ENCODE measurements around the gene TCL1B.

The TCL1B gene

DNA sequence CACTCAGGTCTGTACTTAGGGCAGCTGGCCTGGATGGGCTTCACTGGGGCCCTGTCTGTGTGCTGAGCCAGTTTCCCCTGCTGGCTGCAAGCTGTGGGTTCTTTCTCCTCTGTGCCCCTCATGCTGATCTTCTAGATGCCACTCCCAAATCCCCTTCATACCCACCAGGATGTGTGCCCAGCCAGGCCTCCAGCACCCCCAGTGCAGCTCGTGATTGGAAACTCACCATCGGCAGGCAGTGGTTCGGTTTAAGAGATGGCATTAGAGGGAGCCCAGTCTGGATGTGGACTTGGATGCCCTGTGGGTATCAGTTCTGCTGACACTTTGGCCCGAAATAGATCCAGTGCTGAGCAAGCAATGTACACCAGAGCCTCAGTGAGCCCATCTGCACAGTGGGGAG is 5.9 kb downstream of the TCL1B start:
- TF ChIP-seq EZH2phosphoT487 (conservative IDR thresholded peaks at IDR 0.05; ENCODE audit: low read length), result no peak
- TF ChIP-seq, protein P1, sequence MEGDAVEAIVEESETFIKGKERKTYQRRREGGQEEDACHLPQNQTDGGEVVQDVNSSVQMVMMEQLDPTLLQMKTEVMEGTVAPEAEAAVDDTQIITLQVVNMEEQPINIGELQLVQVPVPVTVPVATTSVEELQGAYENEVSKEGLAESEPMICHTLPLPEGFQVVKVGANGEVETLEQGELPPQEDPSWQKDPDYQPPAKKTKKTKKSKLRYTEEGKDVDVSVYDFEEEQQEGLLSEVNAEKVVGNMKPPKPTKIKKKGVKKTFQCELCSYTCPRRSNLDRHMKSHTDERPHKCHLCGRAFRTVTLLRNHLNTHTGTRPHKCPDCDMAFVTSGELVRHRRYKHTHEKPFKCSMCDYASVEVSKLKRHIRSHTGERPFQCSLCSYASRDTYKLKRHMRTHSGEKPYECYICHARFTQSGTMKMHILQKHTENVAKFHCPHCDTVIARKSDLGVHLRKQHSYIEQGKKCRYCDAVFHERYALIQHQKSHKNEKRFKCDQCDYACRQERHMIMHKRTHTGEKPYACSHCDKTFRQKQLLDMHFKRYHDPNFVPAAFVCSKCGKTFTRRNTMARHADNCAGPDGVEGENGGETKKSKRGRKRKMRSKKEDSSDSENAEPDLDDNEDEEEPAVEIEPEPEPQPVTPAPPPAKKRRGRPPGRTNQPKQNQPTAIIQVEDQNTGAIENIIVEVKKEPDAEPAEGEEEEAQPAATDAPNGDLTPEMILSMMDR (IDR thresholded peaks at IDR 0.05; ENCODE audit: insufficient read depth, low read length, poor library complexity, severe bottlenecking), result no peak
- H3K27me3 ChIP-seq (ENCODE audit: low read length), result no peaks in the 10 kb centered on the region
- H3K9me3 ChIP-seq (ENCODE audit: insufficient read depth, low read length), result no peaks in the 10 kb centered on the region
- no peaks in the 10 kb centered on the region for H3K9me2 ChIP-seq (replicated peaks; ENCODE audit: insufficient read depth, low read length)
- no peaks in the 10 kb centered on the region for H4K20me1 ChIP-seq (ENCODE audit: low read depth, low read length)
- no peak overlapping the region for H2AFZ ChIP-seq (ENCODE audit: low read depth, low read length, severe bottlenecking)
- no peak overlapping the region for H3K4me3 ChIP-seq (ENCODE audit: insufficient read depth, low read length, poor library complexity, severe bottlenecking)
- H3K79me2 ChIP-seq (ENCODE audit: insufficient read depth, low read length), result 0 out of 2 replicates have a peak, but pooled peaks cover 3% of the 10 kb centered on the region
- H3K27ac ChIP-seq (ENCODE audit: low read depth, low read length), result no peak overlapping the region
- H3K4me2 ChIP-seq (ENCODE audit: low read depth, low read length, poor library complexity, severe bottlenecking), result no peak overlapping the region
- H3K36me3 ChIP-seq (ENCODE audit: low read length), result no peaks in the 10 kb centered on the region
- H3F3A ChIP-seq (ENCODE audit: insufficient read depth), result peaks cover 17% of the 10 kb centered on the region
- no peak overlapping the region for H3K9ac ChIP-seq (ENCODE audit: low read length)

DNA sequence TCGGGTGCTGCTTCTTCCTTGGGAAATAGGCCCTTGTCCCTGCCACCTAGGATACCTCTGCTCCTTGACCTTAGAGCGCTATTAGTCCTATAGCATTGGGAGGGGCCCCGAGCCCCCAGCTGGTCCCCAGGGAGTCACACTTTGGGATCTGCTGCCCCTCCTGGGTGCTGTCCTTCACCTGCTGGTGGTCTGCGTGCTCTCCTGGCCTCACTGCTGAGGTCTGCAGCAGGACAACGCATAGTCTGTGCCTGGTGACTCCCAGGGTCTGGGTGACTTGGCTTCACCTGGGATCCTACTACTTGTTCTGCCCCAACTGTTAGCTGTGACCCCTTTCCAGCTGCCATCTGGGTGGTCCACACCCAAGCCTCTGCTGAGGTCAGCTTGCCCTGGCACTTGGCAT is 8.8 kb downstream of the TCL1B start:
- no peaks in the 10 kb centered on the region for H3K9me3 ChIP-seq (ENCODE audit: insufficient read depth, low read length)
- H4K20me1 ChIP-seq (ENCODE audit: low read depth, low read length), result no peaks in the 10 kb centered on the region
- H3K9me2 ChIP-seq (replicated peaks; ENCODE audit: insufficient read depth, low read length), result no peaks in the 10 kb centered on the region
- H3K79me2 ChIP-seq (ENCODE audit: insufficient read depth, low read length), result no peaks in the 10 kb centered on the region
- peaks cover 36% of the 10 kb centered on the region for H3F3A ChIP-seq (ENCODE audit: insufficient read depth)
- no peak overlapping the region for H3K4me3 ChIP-seq (ENCODE audit: insufficient read depth, low read length, poor library complexity, severe bottlenecking)
- H3K27ac ChIP-seq (ENCODE audit: low read depth, low read length), result peak overlapping the region; percentile 91
- TF ChIP-seq, protein P1 (IDR thresholded peaks at IDR 0.05; ENCODE audit: insufficient read depth, low read length, poor library complexity, severe bottlenecking), result no peak
- TF ChIP-seq EZH2phosphoT487 (conservative IDR thresholded peaks at IDR 0.05; ENCODE audit: low read length), result no peak
- no peak overlapping the region for H3K4me2 ChIP-seq (ENCODE audit: low read depth, low read length, poor library complexity, severe bottlenecking)
- H3K27me3 ChIP-seq (ENCODE audit: low read length), result no peaks in the 10 kb centered on the region
- H2AFZ ChIP-seq (ENCODE audit: low read depth, low read length, severe bottlenecking), result no peak overlapping the region
- no peaks in the 10 kb centered on the region for H3K36me3 ChIP-seq (ENCODE audit: low read length)
- no peak overlapping the region for H3K9ac ChIP-seq (ENCODE audit: low read length)

DNA sequence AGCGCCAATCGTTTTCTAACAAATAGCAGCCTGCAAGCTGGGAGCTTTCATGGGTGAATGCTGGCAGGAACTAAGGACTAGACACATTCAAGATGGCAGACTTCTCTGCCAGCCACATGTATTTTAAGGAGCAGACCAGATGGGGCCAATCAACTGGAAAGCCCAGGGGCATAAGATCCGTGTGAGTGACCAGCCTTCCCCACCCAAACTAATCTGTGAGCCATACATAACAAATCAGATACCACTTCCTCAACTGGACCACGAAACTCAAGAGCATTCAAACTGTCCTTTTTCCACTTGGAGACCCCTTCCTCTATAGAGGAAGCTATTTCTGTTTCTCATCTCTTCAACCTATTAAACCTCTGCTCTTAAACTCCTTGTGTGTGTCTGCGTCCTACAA is 9.7 kb downstream of the TCL1B start:
- Histone ChIP-seq H3K27ac (ENCODE audit: low read depth, low read length) (peak overlapping the region; percentile 91), H2AFZ (ENCODE audit: low read depth, low read length, severe bottlenecking) (no peak overlapping the region), H4K20me1 (ENCODE audit: low read depth, low read length) (no peaks in the 10 kb centered on the region), H3K4me2 (ENCODE audit: low read depth, low read length, poor library complexity, severe bottlenecking) (peak overlapping the region; percentile 64), H3K9me3 (ENCODE audit: insufficient read depth, low read length) (no peaks in the 10 kb centered on the region), H3K9me2 (replicated peaks; ENCODE audit: insufficient read depth, low read length) (no peaks in the 10 kb centered on the region), H3K4me3 (ENCODE audit: insufficient read depth, low read length, poor library complexity, severe bottlenecking) (no peak overlapping the region), H3K79me2 (ENCODE audit: insufficient read depth, low read length) (no peaks in the 10 kb centered on the region), H3K9ac (ENCODE audit: low read length) (peak overlapping the region; percentile 42; the same call in 1 of the 2 replicates), H3F3A (ENCODE audit: insufficient read depth) (peaks cover 45% of the 10 kb centered on the region), H3K27me3 (ENCODE audit: low read length) (no peaks in the 10 kb centered on the region), H3K36me3 (ENCODE audit: low read length) (no peaks in the 10 kb centered on the region)
- no peak for TF ChIP-seq EZH2phosphoT487 (conservative IDR thresholded peaks at IDR 0.05; ENCODE audit: low read length)
- TF ChIP-seq, protein P1 (IDR thresholded peaks at IDR 0.05; ENCODE audit: insufficient read depth, low read length, poor library complexity, severe bottlenecking), result no peak
